Tongue (tissue), 2 donors: ENCODE data around the gene VNN1. TPM values are rescaled to one million over a fixed set of nuclear protein-coding genes. Genes with fewer than 3 reads are reported as not detected.
"Not testable (repeated sequence)": the region's sequence is repeated elsewhere in the genome, so short reads cannot be mapped to it uniquely, and the experiment has no call there.

Source experiments
- DNase-seq: peaks from one replicate; pipeline ENCODE4 v3.0.0-alpha.2; 2015
- total RNA-seq: library from RNA; depleted of rRNA; stranded (reverse); fragments of >200 nt; gene quantifications from one replicate; pipeline ENCODE4 v1.2.3, GENCODE V29; 2014

The VNN1 gene
- total RNA-seq, 1 donor from 2014 or later = 0.31 TPM

- peak; percentile 37 for DNase-seq
Measured at GRCh38 chr6:132669690-132670291, 44.1 kb downstream of the VNN1 start.

DNA sequence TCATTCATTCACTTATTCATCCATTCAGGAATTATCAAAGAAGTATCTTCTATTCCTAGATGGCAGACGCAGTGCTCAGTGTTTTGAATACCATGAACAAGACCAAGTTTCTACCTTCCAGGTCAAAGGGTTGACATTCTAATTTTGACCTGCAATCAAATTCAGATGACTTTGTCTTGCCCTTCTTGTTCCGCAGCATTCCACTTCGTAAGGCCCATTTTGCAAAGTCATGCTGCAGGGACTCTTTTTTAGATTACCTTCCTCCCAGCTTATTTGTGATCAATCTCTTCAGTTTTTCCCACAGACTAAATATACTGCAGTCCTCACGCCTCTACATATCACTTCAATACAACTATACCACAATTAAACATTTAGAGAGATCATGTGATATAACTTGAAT lies 47.7 kb downstream of the VNN1 start:
- no peak for DNase-seq

DNA sequence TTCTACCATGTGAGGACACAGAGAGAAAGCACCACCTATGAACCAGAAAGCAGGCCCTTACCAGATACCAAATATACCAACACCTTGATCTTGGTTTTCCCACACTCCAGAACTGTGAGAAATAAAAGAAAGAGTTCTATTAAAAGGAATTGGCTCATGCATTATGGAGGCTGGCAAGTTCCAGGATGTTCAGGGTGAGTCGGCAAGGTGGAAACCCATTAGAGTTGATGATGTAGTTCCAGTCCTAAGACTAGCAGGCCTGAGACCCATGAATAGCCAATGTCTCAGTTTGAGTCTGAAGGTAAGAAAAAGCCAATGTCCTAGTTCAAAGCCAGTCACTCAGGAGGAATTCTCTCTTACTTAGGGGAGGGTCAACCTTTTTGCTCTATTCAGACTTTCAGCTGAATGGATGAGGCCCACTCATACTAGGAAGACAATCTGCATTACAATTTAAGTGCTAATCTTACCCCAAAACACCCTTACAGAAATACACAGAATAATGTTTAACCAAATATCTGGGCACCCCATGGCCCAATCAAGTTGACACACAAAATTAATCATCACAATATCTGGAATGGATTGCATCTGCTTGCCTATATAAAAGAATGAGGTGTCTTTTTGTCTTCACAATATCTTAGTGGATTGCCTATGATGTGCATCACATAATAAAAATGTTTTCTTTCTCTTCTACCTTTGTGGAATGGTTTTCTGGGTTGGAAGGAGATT lies 49.4 kb downstream of the VNN1 start:
- no peak for DNase-seq

DNA sequence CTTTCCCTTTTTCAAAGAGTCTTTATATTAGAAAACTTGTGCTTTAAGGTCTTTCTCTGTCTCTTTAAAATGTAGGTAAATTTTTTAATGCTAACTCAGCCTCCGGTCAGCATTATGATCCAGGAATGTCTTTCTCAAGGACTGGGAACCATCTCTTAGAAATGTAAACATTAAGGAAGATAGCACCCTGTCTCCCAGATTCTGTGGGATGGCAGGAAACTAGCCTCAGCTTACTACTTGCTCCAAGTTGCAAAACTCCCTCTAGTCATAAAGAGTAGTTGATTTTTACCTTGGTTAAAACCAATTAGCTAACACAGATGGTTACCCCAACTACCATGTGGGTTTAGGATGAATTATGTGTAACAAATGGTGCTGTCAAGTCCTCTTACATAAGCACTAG lies 50.2 kb downstream of the VNN1 start:
- no peak for DNase-seq

- no peak for DNase-seq
Measured at GRCh38 chr6:132661906-132662305, 51.9 kb downstream of the VNN1 start.

GRCh38 chr6:132659082-132659481 lies 54.8 kb downstream of the VNN1 start, which contains the start of gene TAAR1:
Gene TAAR1, minus strand, starts transcription at chr6:132659182. Its CDS starts 13,179 bp downstream, at chr6:132646003.
- no peak for DNase-seq

GRCh38 chr6:132651062-132651461 lies 62.8 kb downstream of the VNN1 start:
- no peak for DNase-seq

- no peak for DNase-seq
Measured at GRCh38 chr6:132650429-132650828, 63.4 kb downstream of the VNN1 start.

DNA sequence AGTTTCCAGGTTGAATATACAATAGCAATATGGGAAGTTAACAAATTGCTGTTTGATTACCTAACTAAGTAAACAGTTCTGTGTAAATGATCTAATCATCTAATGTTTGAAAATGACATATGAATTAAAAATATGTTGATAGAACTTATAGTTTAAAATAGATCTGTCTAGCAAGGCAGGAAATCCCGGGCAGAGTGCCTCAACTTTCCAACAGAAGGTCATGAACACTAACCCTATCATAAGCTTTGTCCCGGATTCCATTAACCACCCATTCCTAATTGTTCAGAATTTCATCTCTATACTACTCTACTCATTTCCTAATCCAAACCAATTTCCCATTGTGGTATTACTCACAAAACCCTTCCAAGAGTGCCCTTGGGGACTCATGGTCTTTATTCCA lies 65.0 kb downstream of the VNN1 start:
- no peak for DNase-seq

DNA sequence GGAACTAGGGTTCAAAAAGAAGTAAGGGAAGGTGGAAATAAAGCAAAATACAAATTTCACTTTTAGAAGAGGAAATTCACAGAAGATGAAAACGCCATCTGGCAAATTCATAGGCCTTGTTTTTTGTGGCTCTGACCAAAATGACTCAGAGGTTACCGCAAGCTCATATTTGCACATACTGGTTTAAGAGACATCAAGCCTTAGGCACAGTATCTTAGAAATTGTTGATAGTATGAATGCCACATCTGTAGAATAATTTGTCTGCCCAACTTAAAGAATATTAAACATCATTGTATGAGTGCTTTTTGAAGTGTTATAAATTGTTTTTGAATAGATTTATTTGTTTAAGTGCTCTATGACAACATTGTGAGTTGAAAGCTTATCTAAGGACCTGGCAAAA lies 65.5 kb downstream of the VNN1 start:
- DNase-seq = no peak

GRCh38 chr6:132643547-132643946 lies 70.3 kb downstream of the VNN1 start:
- DNase-seq = no peak

DNA sequence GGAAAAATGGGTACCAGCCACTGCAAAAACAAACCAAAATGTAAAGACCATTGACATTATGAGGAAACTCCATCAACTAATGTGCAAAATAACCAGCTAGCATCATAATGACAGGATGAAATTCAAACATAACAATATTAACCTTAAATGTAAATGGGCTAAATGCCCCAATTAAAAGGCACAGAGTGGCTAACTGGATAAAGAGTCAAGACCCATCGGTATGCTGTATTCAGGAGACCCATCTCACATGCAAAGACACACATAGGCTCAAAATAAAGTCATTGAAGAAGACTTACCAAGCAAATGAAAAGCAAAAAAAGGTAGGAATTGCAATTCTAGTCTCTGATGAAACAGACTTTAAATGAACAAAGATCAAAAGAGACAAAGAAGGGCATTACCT lies 76.7 kb downstream of the VNN1 start:
- not testable (repeated sequence) for DNase-seq

DNA sequence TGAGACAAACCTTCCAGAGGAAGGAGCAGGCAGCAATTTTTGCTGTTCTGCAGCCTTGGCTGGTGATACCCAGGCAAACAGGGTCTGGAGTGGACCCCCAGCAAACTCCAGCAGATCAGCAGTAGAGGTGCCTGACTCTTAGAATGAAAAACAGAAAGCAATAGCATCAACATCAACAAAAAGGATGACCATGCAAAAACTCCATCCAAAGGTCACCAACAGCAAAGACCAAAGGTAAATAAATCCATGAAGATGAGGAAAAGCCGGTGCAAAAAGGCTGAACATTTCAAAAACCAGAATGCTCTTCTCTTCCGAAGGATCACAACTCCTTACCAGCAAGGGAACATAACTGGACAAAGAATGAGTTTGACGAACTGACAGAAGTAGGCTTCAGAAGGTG lies 77.9 kb downstream of the VNN1 start:
- not testable (repeated sequence) for DNase-seq

- DNase-seq = not testable (repeated sequence)
Measured at GRCh38 chr6:132635288-132635687, 78.6 kb downstream of the VNN1 start.

DNA sequence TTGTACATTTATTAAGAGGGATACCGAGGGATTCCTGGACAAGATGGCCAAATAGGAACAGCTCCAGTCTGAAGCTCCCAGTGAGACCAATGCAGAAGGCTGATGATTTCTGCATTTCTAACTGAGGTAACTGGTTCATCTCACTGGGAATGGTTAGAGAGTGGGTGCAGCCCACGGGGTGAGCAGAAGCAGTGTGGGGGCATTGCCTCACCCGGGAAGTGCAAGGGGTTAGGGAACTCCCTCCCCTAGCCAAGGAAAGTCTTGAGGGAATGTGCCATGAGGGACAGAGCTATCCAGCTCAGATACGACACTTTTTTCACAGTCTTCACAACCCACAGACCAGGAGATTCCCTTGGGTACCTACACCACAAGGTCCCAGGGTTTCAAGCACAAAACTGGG lies 79.1 kb downstream of the VNN1 start:
- no peak for DNase-seq

- no peak for DNase-seq
Measured at GRCh38 chr6:132633362-132633761, 80.5 kb downstream of the VNN1 start.

Other genes starting within 250 kb of the VNN1 start
- gene STX7, start 200.9 kb downstream of the VNN1 start, total RNA-seq = 50.0 TPM
- not detected for gene TAAR9, start 175.8 kb downstream of the VNN1 start, total RNA-seq
- gene TAAR8, start 161.4 kb downstream of the VNN1 start, total RNA-seq = not detected
- not detected for gene TAAR6, start 143.7 kb downstream of the VNN1 start, total RNA-seq
- gene TAAR5, start 124.3 kb downstream of the VNN1 start, total RNA-seq = not detected
- gene TAAR2, start 89.8 kb downstream of the VNN1 start, total RNA-seq = not detected
- not detected for gene TAAR1, start 54.9 kb downstream of the VNN1 start, total RNA-seq
- 3.7 TPM for gene VNN2, start 43.8 kb upstream of the VNN1 start, total RNA-seq
- 10.2 TPM for gene SLC18B1, start 84.6 kb upstream of the VNN1 start, total RNA-seq
- gene RPS12, start 100.5 kb upstream of the VNN1 start, total RNA-seq = 752 TPM